SIG-M5 (cell line): ENCODE data around the gene PSG11.
"Not testable (repeated sequence)": the region's sequence is repeated elsewhere in the genome, so short reads cannot be mapped to it uniquely, and the experiment has no call there.

Source experiments
- DNase-seq: peaks from one replicate; lab custom pipeline; 2025; lab: John Stamatoyannopoulos, UW

PSG11 gene

GRCh38 chr19:43026369-43026768 lies at the start of gene PSG11:
TSS of gene PSG11 (minus strand) at chr19:43026469. CDS start at chr19:43026372, 97 bp downstream.
- DNase-seq, result not testable (repeated sequence)

- DNase-seq, result not testable (repeated sequence)
These were observed 36.1 kb upstream of the PSG11 start for GRCh38 chr19:43062418-43062817.

- not testable (repeated sequence) for DNase-seq
These were observed 35.1 kb upstream of the PSG11 start for GRCh38 chr19:43061326-43061725.

- not testable (repeated sequence) for DNase-seq
These were observed 34.0 kb upstream of the PSG11 start for GRCh38 chr19:43060254-43060653.

GRCh38 chr19:43059482-43059881 lies 33.2 kb upstream of the PSG11 start:
- DNase-seq, result not testable (repeated sequence)

GRCh38 chr19:43058440-43058839 lies 32.2 kb upstream of the PSG11 start:
- not testable (repeated sequence) for DNase-seq

- DNase-seq, result not testable (repeated sequence)
These were observed 21.7 kb upstream of the PSG11 start for GRCh38 chr19:43047966-43048365.

GRCh38 chr19:43046578-43046977 lies 20.3 kb upstream of the PSG11 start:
- DNase-seq, result not testable (repeated sequence)

- DNase-seq, result not testable (repeated sequence)
These were observed 17.4 kb upstream of the PSG11 start for GRCh38 chr19:43043492-43044180.

GRCh38 chr19:43031645-43032044 lies 5.4 kb upstream of the PSG11 start:
- DNase-seq, result not testable (repeated sequence)

- DNase-seq, result no peak
These were observed 2.6 kb upstream of the PSG11 start for GRCh38 chr19:43028866-43029265.

- DNase-seq, result not testable (repeated sequence)
These were observed 1.7 kb upstream of the PSG11 start for GRCh38 chr19:43027985-43028384.

- DNase-seq, result not testable (repeated sequence)
These were observed 792 bp upstream of the PSG11 start for GRCh38 chr19:43027061-43027460.

GRCh38 chr19:43022098-43022497 lies 4.2 kb downstream of the PSG11 start:
- not testable (repeated sequence) for DNase-seq

- DNase-seq, result not testable (repeated sequence)
These were observed 4.6 kb downstream of the PSG11 start for GRCh38 chr19:43021629-43022028.

- not testable (repeated sequence) for DNase-seq
These were observed 6.7 kb downstream of the PSG11 start for GRCh38 chr19:43019588-43019987.

- not testable (repeated sequence) for DNase-seq
These were observed 20.4 kb downstream of the PSG11 start for GRCh38 chr19:43005841-43006240.

- not testable (repeated sequence) for DNase-seq
These were observed 21.4 kb downstream of the PSG11 start for GRCh38 chr19:43004846-43005245.

GRCh38 chr19:43003634-43004033 lies 22.6 kb downstream of the PSG11 start:
- not testable (repeated sequence) for DNase-seq

GRCh38 chr19:43002948-43003347 lies 23.3 kb downstream of the PSG11 start:
- DNase-seq, result not testable (repeated sequence)

- DNase-seq, result not testable (repeated sequence)
These were observed 30.1 kb downstream of the PSG11 start for GRCh38 chr19:42996161-42996560.

GRCh38 chr19:42992029-42992604 lies 34.2 kb downstream of the PSG11 start:
- not testable (repeated sequence) for DNase-seq

- DNase-seq, result no peak
These were observed 36.4 kb downstream of the PSG11 start for GRCh38 chr19:42989851-42990250.
